Liver (tissue), 9 donors: ENCODE results near the gene CELF4. TPM values are rescaled to one million over a fixed set of nuclear protein-coding genes. Genes with fewer than 3 reads are reported as not detected.
A peak's percentile ranks its signal among the peaks of the same experiment; 100 is the strongest.

Experiments
- DNase-seq: peaks from one replicate; pipeline ENCODE4 v3.0.0-alpha.2; 2017; ENCODE audit warnings: low spot score
- H3K27ac ChIP-seq, 2 donors: one replicate each; pipeline ENCODE4 v1.7.0; 2013; ENCODE audit warnings: inconsistent platforms in 2 of 2, low read length in 2 of 2, control low read depth in 1 of 2, low read depth in 1 of 2, mild to moderate bottlenecking in 1 of 2
- H3K27me3 ChIP-seq, 4 donors: one replicate each; pipeline versions ENCODE4 v1.6.1 to v1.7.0; 2013; ENCODE audit warnings: low read length in 3 of 4, inconsistent platforms in 1 of 4, mild to moderate bottlenecking in 1 of 4, moderate library complexity in 1 of 4; ENCODE audit not compliant: control insufficient read depth in 4 of 4, insufficient read depth in 4 of 4
- H3K36me3 ChIP-seq, 4 donors: one replicate each; pipeline versions ENCODE4 v1.6.1 to v1.7.0; 2013; ENCODE audit warnings: low read length in 3 of 4, mild to moderate bottlenecking in 3 of 4, low read depth in 1 of 4, moderate library complexity in 1 of 4; ENCODE audit not compliant: control insufficient read depth in 4 of 4, insufficient read depth in 3 of 4
- H3K4me1 ChIP-seq, 4 donors: one replicate each; pipeline versions ENCODE4 v1.6.1 to v1.7.0; 2013; ENCODE audit warnings: low read length in 3 of 4, mild to moderate bottlenecking in 3 of 4, moderate library complexity in 1 of 4; ENCODE audit not compliant: control insufficient read depth in 4 of 4, insufficient read depth in 4 of 4
- H3K4me3 ChIP-seq, 3 donors: one replicate each; pipeline versions ENCODE4 v1.6.1 to v1.7.0; 2013; ENCODE audit warnings: low read length in 3 of 3, control low read depth in 1 of 3, low read depth in 1 of 3, mild to moderate bottlenecking in 1 of 3
- H3K9ac ChIP-seq, 2 donors: one replicate each; pipeline ENCODE4 v1.7.0; 2013; ENCODE audit warnings: low read length in 2 of 2, mild to moderate bottlenecking in 2 of 2, moderate library complexity in 2 of 2, control low read depth in 1 of 2, low read depth in 1 of 2
- H3K9me3 ChIP-seq, 4 donors: one replicate each; pipeline versions ENCODE4 v1.6.1 to v1.7.0; 2013; ENCODE audit warnings: low read length in 3 of 4; ENCODE audit not compliant: control insufficient read depth in 4 of 4
- ATF3 ChIP-seq: IDR thresholded peaks from 2 replicates; pipeline ENCODE4 v1.6.1; 2016; ENCODE audit warnings: antibody characterized with exemption
- CTCF ChIP-seq: fragments of 150-350 bp; IDR thresholded peaks from 2 replicates; pipeline ENCODE4 v1.5.1; 2017; ENCODE audit warnings: improper control_type of control experiment, low read depth, low read length; ENCODE audit not compliant: missing input control
- EGR1 ChIP-seq, 2 donors: IDR thresholded peaks; 2 replicates each; pipeline ENCODE4 v1.6.1; 2016 to 2018; ENCODE audit warnings: antibody characterized with exemption in 2 of 2, low read depth in 2 of 2
- FOXA1 ChIP-seq: IDR thresholded peaks from 2 replicates; pipeline ENCODE4 v1.6.1; 2016; ENCODE audit warnings: antibody characterized with exemption
- FOXA2 ChIP-seq: IDR thresholded peaks from 2 replicates; pipeline ENCODE4 v1.6.1; 2016; ENCODE audit warnings: antibody characterized with exemption
- GABPA ChIP-seq, 2 donors: IDR thresholded peaks in 1 of 2; conservative IDR thresholded peaks in 1 of 2; 2 replicates each; pipeline ENCODE4 v1.6.1; 2016; ENCODE audit warnings: antibody characterized with exemption in 2 of 2, mild to moderate bottlenecking in 1 of 2, moderate library complexity in 1 of 2
- HNF4A ChIP-seq, 2 donors: conservative IDR thresholded peaks; 2 replicates each; pipeline ENCODE4 v1.6.1; 2016; ENCODE audit warnings: antibody characterized with exemption in 2 of 2, mild to moderate bottlenecking in 2 of 2
- HNF4G ChIP-seq: IDR thresholded peaks from 2 replicates; pipeline ENCODE4 v1.6.1; 2016; ENCODE audit warnings: antibody characterized with exemption
- JUND ChIP-seq, 2 donors: IDR thresholded peaks; 2 replicates each; pipeline ENCODE4 v1.6.1; 2016; ENCODE audit warnings: antibody characterized with exemption in 2 of 2
- MAX ChIP-seq: IDR thresholded peaks from 2 replicates; pipeline ENCODE4 v1.6.1; 2016; ENCODE audit warnings: antibody characterized with exemption
- NR2F2 ChIP-seq: IDR thresholded peaks from 2 replicates; pipeline ENCODE4 v1.6.1; 2016; ENCODE audit warnings: antibody characterized with exemption
- RAD21 ChIP-seq, 2 donors: IDR thresholded peaks; 2 replicates each; pipeline ENCODE4 v1.6.1; 2016; ENCODE audit warnings: antibody characterized with exemption in 2 of 2, mild to moderate bottlenecking in 2 of 2
- REST ChIP-seq: IDR thresholded peaks from 2 replicates; pipeline ENCODE4 v1.6.1; 2016; ENCODE audit warnings: antibody characterized with exemption, mild to moderate bottlenecking
- RXRA ChIP-seq, 2 donors: IDR thresholded peaks; 2 replicates each; pipeline ENCODE4 v1.6.1; 2017 to 2018; ENCODE audit warnings: antibody characterized with exemption in 2 of 2, mild to moderate bottlenecking in 1 of 2
- SP1 ChIP-seq: IDR thresholded peaks from 2 replicates; pipeline ENCODE4 v1.6.1; 2018; ENCODE audit warnings: antibody characterized with exemption, mild to moderate bottlenecking
- TAF1 ChIP-seq: conservative IDR thresholded peaks from 2 replicates; pipeline ENCODE4 v1.6.1; 2016; ENCODE audit warnings: antibody characterized with exemption, mild to moderate bottlenecking
- YY1 ChIP-seq: IDR thresholded peaks from 2 replicates; pipeline ENCODE4 v1.6.1; 2016; ENCODE audit warnings: antibody characterized with exemption, mild to moderate bottlenecking
- ZBTB33 ChIP-seq: IDR thresholded peaks from 2 replicates; pipeline ENCODE4 v1.6.1; 2016; ENCODE audit warnings: antibody characterized with exemption
- WGBS: extraction: QIAGEN DNeasy Blood & Tissue Kit; methylation state at CpG from one replicate; pipeline ENCODE4 v1.1.7; 2013; 5-methylcytosine and 5-hydroxymethylcytosine counted together
- polyA plus RNA-seq, 2 donors: library from polyadenylated mRNA; stranded (reverse) in 1 of 2; unstranded in 1 of 2; fragments of 200-250 nt in 1 of 2; fragments of >200 nt in 1 of 2; fragmentation: Nextera tagmentation in 1 of 2; extraction: Ambion mirVana in 1 of 2; gene quantifications; one replicate each; pipeline versions ENCODE4 v1.2.1 to v1.2.3, GENCODE V29; 2013 to 2015
- total RNA-seq, 2 donors: library from RNA; depleted of rRNA; stranded (reverse); fragments of >200 nt; gene quantifications; one replicate each; pipeline ENCODE4 v1.2.3, GENCODE V29; 2014
- donor health status: healthy.
- donor health status: healthy.
- donor health status: healthy.
- donor health status: healthy.
- donor health status: healthy.

CELF4 gene
- total and polyA plus RNA-seq, 4 donors, result 0.08 to 0.28 (median 0.21) TPM; not detected in 1

- TF ChIP-seq ZBTB33, result no peak
- TF ChIP-seq NR2F2, result no peak
- no peak for TF ChIP-seq CTCF
- TF ChIP-seq YY1, result no peak
Observed at GRCh38 chr18:37254236-37254754, 311.3 kb downstream of the CELF4 start (continued).

- DNase-seq, result peak; percentile 47
- WGBS, result 12% methylated on average over 83 of the region's 83 CpGs
- no peak overlapping the region for H3K9ac ChIP-seq
- H3K27ac ChIP-seq, result no peak overlapping the region
- peaks cover 0 to 3% (median 3%) of the 10 kb centered on the region in 4 donors for H3K27me3 ChIP-seq
- TF ChIP-seq GABPA (IDR thresholded peaks at IDR 0.05 in 1 of 2, conservative IDR thresholded peaks at IDR 0.05 in 1 of 2), result no peak
- no peak for TF ChIP-seq TAF1
- no peak for TF ChIP-seq RAD21 (IDR thresholded peaks at IDR 0.05)
- TF ChIP-seq HNF4G, result no peak
- TF ChIP-seq FOXA1, result no peak
- no peak for TF ChIP-seq SP1
- no peak for TF ChIP-seq JUND (IDR thresholded peaks at IDR 0.05)
- no peak for TF ChIP-seq HNF4A (conservative IDR thresholded peaks at IDR 0.05)
- no peak for TF ChIP-seq EGR1 (IDR thresholded peaks at IDR 0.05; ENCODE audit: low read depth in 2 of 2)
- TF ChIP-seq NR2F2, result no peak
- no peak for TF ChIP-seq RXRA (IDR thresholded peaks at IDR 0.05)
- no peak for TF ChIP-seq FOXA2
- no peak for TF ChIP-seq YY1
- TF ChIP-seq REST, result no peak
- no peak for TF ChIP-seq ZBTB33
- no peak for TF ChIP-seq CTCF
- TF ChIP-seq ATF3, result no peak
- no peak for TF ChIP-seq MAX
- H3K36me3 ChIP-seq, result no peaks in the 10 kb centered on the region
- H3K4me1 ChIP-seq, result peaks cover 0 to 5% (median 3%) of the 10 kb centered on the region in 4 donors
- H3K9me3 ChIP-seq, result no peaks in the 10 kb centered on the region
- H3K4me3 ChIP-seq, result peak overlapping the region in 1 of 3 donors; percentile 50
Observed at GRCh38 chr18:37253394-37254235, 312.0 kb downstream of the CELF4 start.
